Measurements from ENCODE around the gene MYO5B.

- no peak for TF ChIP-seq CTCF (IDR thresholded peaks at IDR 0.05)
- TF ChIP-seq POLR2A (IDR thresholded peaks at IDR 0.05): no peak
Measured at GRCh38 chr18:50199346-50199855, 4.5 kb upstream of the MYO5B start.

Data from thyroid gland (tissue), 4 donors.